Measurements from ENCODE around the gene NXT2. TPM values are rescaled to one million over a fixed set of nuclear protein-coding genes. Genes with fewer than 3 reads are reported as not detected.

The NXT2 gene
- total RNA-seq, 1 donor = 13.6 TPM

DNA sequence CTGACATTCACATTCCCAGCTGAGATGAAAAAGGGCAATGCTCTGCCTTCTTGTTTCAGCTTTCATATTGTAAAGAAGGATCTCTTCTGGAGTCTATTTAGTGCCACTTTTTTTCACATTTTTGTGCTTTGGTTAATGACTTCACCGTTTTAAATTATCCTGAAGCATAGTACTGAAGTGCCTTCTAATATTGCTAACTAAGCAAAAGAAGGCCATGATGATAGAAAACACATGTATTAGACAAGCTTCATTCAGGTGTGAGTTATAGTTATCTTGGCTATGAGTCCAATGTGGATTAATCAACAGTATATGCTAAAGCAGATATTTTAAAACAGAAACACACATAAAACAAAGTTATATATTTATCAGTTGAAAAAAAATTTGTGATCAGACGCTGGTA, 40.4 kb downstream of the NXT2 start:
- H3K27me3 ChIP-seq (ENCODE audit: insufficient read depth, low read length) = no peaks in the 10 kb centered on the region
- H3K4me1 ChIP-seq (ENCODE audit: insufficient read depth, low read length) = no peaks in the 10 kb centered on the region
- no peak overlapping the region for H3K4me3 ChIP-seq (ENCODE audit: low read length)
- no peaks in the 10 kb centered on the region for H3K9me3 ChIP-seq (ENCODE audit: low read depth, low read length)

GRCh38 chrX:109578916-109579315, 42.3 kb downstream of the NXT2 start:
- Histone ChIP-seq H3K4me1 (ENCODE audit: insufficient read depth, low read length) (no peaks in the 10 kb centered on the region), H3K9me3 (ENCODE audit: low read depth, low read length) (no peaks in the 10 kb centered on the region), H3K4me3 (ENCODE audit: low read length) (no peak overlapping the region), H3K27me3 (ENCODE audit: insufficient read depth, low read length) (no peaks in the 10 kb centered on the region)

- Histone ChIP-seq H3K4me3 (ENCODE audit: low read length) (no peak overlapping the region), H3K9me3 (ENCODE audit: low read depth, low read length) (no peaks in the 10 kb centered on the region), H3K4me1 (ENCODE audit: insufficient read depth, low read length) (no peaks in the 10 kb centered on the region), H3K27me3 (ENCODE audit: insufficient read depth, low read length) (no peaks in the 10 kb centered on the region)
These were observed 48.8 kb downstream of the NXT2 start for GRCh38 chrX:109585488-109585887.

DNA sequence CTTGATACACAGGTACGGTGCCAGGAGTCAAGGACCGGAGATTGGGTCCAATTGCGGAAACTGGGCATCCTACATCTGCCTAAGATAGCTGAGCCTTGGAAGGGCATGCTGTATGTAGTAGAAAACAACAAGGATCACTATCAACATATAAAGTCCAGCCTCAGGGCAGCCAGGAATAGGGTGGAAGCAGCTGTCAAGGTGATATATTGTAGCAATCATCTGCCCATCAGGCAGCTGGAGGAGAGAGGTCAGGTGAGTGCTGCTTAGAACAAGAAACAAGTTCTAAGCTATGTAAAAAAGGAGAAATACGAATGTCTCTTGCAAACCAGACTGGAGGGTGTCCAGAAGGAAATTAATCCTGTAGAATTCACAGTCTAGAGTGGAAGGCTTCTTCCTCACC, 53.5 kb downstream of the NXT2 start:
- H3K27me3 ChIP-seq (ENCODE audit: insufficient read depth, low read length) = no peaks in the 10 kb centered on the region
- no peaks in the 10 kb centered on the region for H3K9me3 ChIP-seq (ENCODE audit: low read depth, low read length)
- no peak overlapping the region for H3K4me3 ChIP-seq (ENCODE audit: low read length)
- H3K4me1 ChIP-seq (ENCODE audit: insufficient read depth, low read length) = no peaks in the 10 kb centered on the region

Other genes with a start within 250 kb of the NXT2 start
- gene GUCY2F, start 54.8 kb upstream of the NXT2 start, total RNA-seq = not detected
- gene KCNE5, start 88.3 kb downstream of the NXT2 start, total RNA-seq = not detected
- gene ACSL4, start 196.4 kb downstream of the NXT2 start, total RNA-seq = 54.0 TPM